ENCODE measurements around the gene PLEKHM2.
"Not testable (repeated sequence)": the region's sequence is repeated elsewhere in the genome, so short reads cannot be mapped to it uniquely, and the experiment has no call there.

Gene PLEKHM2

DNA sequence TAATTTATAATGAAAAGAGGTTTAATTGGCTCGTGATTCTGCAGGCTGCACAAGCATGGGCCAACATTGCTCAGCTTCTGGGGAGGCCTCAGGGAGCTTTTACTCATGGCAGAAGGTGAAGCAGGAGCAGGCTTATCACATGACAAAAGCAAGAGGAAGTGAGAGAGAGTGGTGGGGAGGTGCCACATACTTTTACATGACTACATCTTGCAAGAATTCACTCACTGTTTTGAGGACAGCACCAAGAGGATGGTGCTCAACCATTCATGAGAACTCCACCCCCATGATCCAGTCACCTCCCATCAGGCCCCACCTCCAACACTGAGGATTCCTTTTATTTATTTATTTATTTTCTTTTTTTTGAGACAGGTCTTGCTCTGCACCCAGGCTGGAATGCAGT lies 5.5 kb upstream of the PLEKHM2 start:
- peak; percentile 32 for DNase-seq

DNA sequence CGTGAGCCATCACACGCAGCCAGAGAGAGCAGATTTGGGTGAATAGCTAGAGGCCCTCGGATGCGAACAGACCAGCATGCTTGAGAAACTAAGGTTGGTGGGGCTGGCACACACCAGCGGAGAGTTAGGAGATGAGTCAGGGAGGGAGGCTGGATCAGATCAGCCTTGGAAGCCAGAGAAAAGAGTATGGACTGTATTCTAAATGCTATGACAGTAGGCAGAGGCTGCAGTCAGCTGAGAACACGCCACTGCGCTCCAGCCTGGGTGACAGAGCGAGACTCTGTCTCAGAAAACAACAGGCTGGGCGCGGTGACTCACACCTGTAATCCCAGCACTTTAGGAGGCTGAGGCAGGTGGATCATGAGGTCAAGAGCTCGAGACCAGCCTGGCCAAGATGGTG lies 4.0 kb upstream of the PLEKHM2 start:
- peak; percentile 5 for DNase-seq

DNA sequence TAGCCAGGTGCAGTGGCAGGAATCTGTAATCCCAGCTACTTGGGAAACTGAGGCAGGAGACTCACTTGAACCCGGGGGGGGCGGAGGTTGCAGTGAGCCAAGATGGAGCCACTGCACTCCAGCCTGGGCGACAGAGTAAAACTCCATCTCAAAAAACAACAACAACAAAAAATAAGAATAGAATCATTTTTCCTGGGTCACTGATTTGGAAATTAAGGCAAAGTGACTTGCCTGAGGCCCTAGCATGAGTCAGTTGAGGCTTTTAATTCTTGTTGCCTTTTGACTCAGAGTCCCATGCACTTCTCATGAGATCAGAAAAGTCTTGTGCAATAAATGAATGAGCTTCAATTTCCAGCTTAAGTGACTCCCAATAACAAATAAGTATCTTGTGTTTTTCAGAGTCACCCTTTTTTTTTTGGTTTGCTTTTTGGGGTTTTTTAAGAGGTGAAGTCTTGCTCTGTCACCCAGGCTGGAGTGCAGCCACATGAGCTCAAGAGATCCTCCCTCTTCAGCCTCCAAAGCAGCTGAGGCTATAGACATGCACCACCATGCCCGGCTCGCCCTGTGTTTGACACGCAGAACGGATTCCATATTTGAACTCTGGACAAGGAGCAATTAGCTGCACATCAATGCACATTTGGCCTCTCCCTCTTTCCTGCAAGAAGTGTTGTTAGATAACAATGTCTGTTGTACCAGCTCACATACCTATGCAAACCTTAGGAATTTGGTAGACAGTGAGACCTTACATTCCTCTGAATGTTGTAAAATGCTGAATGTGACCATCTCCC lies 3.4 kb upstream of the PLEKHM2 start:
- peak; percentile 72 for DNase-seq

DNA sequence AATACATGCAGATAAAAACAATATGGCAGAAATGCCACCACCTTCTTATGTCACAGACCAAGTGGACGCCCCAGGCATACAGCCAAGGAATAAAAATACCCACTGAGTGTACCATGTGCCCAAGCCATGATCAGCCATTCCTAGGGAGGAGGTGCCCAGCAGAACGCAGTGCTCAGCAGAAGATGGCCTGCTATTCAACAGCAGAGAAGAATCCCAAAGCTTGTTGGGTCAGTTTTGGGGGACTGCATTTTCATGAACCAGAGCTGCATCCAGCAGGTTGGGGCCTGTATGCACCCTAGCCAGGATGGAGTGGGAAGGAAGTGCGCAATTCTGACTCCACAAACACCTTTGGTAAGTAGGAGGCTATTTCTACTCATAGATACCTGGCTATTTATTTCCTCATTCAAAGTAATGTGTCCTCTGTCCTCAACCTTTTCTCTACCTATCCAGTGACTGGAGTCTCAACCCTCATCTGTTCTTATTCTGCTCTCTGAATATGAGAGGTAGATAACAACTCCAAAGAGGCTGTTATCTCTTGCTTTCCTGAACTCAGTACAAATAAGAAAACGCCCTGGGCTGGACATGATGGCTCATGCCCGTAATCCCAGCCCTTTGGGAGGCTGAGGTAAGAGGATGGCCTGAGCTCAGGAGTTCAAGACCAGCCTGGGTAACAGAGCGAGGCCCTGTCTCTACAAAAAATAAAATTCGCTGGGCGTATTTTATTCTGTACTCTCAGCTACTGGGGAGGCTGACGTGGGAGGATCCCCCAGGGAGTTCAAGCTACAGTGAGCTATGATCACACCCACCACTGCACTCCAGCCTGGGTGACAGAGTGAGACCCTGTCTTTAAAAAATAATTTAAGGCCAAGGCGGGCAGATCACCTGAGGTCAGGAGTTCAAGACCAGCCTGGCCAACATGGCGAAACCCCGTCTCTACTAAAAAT lies 2.5 kb upstream of the PLEKHM2 start:
- DNase-seq: no peak

DNA sequence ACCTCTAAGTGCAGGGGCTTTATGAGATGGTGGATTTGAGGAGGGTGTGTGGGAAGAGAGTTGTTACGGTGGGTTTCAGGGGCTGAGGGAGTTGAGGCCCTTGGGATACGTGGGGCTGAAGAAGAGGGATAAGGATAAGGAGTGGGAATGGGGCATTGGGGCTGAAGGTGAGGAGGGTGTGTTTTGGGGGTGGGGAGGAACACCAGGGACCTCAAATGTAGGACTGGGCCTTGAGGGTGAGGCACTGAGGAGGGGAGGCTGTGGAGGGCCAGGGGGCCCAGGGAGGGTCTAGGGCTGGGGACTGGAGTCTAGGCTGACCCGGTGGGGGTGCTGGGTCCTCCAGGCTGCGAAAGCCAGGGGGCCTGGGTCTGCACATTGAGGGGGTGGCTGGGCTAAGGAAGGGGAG lies 1.2 kb upstream of the PLEKHM2 start:
- no peak for DNase-seq

DNA sequence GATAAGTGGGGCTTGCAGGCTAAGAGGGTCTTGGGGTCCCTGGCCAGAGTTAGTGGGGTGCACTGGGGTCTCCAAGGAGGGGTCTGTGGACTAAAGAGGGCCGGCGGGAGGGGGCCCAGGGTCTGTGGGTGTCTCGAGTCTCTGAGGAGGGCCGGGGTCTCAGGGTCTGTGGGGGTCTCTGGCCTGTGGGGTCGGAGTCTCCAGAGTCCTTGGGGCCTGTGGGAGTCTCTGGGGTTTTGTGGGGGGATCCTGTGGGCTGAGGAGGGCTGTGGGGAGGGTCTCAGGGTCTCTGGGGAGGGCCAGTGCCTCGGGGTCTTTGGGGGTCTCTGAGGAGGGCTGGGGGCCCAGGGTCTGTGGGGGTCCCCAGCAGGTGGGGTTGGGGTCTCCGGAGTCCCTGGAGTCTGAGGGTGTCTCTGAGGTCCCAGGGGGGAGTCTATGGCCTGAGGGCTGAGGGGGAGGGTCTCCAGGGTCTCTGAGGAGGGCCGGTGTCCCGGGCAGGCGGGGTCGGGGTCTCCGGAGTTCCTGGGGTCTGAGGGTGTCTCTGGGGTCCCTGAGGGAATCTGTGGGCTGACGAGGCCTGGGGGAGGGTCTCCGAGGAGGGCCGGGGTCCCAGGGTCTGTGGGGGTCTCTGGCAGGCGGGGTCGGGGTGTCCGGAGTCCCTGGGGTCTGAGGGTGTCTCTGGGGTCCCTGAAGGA lies 628 bp upstream of the PLEKHM2 start:
- DNase-seq: no peak

DNA sequence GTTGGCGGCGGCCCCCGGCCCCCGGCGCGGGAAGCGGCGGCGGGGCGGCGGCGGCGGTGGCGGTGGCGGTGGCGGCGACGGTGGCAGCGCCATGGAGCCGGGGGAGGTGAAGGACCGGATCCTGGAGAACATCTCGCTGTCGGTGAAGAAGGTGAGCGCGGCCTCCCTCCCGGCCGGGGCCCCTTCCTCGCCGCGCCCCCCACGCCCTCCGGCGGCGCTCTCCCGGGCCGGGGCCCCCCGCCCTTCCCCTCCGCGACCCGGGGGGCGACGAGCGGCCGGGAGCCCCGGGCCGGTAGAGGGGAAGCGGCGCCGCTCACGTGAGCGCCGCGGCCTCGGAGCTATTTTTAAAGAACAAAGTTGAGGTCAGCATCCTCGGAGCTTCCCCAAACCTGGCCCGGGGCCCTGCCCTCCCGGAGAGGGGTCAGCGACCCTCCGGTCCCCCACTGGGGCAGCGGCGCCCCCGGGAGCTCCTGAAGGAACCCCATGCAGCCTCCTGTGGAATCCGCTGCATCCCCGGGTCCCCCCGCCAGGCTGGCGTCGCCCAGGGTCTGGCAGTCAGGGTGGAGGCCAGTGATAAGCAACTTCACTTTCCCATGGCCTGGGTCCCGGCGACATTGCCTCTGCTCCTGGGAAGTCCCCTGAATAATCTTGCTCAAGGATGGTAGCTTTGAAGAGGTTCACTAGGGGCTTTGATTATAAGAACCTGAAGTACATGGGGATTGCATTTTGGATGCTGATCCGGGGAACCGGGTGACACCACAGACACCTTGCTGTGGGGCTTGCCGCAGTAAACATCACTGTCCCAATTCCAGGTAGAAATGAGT lies 560 bp downstream of the PLEKHM2 start:
- peak; percentile 34 for DNase-seq

DNA sequence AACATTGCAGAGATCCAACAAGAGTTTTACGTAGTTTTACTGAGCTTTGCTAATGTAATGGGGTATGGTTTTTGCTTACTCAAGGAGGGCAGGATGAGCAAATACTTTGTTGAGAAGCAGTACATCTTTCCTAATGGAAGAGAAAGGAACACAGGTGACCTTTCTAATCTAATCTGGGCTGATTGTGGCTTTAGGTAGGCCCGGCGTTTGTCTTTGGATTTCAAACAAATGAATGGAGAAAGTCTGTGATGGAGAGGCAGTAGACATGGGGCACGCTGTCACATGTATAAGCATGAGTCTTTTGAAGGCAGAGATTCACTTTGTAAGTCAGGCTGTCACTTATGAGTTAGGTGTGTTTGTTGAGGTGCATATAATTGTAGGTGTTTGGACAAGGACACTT lies 1.7 kb downstream of the PLEKHM2 start:
- no peak for DNase-seq

DNA sequence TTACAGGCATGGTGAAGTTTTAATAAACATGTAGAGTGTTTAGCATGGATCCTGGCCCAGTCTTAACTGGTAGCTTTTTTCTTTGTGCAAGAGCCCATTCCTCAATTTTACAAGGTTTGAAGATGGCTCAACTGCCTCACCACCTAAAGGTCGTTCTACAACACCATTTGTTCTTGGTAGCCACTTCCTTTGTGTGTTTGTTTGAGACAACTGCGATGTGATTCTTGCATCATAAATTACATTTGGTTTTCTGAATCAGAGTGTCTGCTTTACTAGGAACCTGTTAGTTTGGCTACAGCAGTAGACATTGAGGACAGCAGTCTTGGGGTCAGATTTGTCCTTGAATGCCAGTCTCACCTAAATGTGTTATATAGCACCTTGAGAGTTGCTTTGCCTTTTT lies 3.3 kb downstream of the PLEKHM2 start:
- DNase-seq: no peak

DNA sequence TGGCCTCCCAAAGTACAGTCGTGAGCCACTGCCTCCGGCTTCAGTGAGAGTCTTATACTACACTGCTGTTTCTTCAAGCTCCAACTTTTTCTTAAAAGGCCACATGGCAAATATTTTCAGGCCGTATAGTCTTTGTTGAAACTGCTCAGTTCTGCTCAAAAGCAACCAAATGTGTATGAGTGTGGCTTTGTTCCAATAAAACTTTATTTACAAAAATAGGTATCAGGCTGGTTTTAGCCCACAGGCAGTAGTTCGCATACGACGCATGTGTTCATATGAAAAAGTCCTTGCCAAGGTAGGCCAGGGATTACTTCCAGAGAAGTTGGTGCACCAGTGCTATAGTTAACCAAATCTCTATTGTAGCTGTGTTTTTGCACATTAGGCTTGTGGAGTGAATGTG lies 6.2 kb downstream of the PLEKHM2 start:
- no peak for DNase-seq

DNA sequence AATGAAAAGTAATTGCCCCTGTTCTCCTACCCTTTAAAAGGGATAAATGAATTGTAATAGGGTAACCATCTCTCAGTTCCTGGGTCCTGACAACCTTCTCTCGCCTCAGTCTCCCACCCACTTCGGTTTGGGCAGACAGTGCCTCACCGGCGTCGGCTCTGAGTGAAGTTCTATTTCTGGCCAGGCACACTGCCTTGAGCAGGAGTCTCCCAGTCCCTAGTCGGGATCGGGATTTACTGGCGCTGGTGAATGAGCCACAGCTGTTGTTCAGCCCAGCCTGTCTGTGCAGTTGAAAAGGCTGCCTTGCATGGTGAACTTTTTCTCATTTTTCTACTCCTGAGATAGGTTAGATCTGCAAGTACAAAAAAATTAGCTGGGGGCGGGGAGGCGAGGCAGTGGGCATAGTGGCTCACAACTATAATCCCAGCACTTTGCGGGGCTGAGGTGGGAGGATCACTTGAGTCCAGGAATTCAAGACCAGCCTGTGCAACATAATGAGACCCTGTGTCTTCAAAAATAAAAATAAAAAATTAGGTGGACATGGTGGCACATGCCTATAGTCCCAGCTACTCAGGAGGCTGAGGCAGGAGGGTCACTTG lies 7.4 kb downstream of the PLEKHM2 start:
- DNase-seq: no peak

DNA sequence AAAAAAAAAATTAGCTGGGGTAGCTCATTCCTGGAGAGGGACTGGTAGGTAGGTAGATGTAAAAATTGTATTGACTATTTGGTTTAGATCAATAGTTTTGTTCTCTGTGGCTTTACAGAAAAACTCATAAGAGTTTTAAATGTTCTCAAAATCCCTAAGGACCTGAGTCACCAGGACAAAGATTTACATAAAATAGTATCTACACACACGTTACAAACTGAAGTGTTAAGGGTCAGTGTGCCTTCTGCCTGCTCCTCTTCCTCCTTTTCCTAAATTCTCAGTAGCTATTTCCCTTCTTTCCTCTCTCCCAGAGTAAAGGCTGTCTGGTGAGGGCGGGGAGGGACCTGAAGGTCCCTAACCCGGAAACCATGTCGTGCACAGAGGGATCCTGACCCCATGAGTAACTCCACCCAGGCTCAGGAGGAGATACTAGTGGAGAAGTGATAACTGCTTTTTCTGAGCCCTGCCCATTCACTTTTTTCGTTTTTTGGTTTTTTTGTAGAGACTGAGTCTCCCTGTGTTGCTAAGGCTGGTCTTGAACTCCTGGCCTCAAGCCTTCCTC lies 8.1 kb downstream of the PLEKHM2 start:
- DNase-seq: no peak

DNA sequence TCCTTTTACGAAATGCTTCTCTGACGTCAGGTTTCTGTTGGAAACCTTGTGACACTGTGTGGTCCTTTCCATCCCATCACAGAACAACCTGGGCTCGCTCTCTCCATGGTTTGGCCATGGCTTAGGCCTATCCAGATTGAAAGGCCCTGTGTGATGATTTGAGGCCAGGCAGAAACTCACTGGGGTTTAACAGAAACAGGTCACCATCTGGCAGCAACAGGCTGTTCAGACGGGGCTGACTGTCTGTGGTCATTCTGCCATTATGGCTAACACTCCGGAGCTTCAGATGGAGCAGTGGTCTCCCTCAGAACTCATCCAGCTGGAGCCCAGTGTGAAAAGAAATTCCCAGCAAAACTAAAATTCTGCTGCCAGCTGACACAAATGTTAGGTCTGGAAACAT lies 9.3 kb downstream of the PLEKHM2 start:
- no peak for DNase-seq

DNA sequence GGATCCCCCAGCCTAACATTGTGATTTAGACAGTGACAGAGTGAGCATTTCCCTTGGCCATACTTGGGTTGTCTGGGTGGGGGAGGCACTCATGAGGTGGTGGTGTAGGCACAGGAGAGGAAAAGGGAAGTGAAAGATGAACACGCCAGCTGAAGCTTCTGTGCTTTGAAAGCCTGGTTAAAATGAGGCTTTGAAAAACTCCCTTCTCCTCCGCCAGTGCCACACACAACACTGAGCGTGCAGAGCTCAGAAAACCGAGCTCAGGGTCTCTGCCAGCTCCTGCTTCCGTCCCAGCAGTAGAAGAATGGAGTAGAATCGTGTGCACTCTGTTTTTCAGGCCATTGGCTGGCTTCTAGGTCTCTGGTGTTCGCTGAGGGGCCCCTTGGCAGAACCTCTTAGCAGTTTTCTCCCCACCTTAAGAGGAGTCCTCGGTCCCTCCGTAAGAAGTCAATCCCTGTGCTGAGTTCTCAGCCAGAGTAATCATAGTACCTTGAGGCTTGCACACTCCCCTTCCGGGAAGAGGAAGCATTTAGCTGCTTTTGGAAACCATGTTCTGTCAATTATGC lies 12.9 kb downstream of the PLEKHM2 start:
- DNase-seq: peak; percentile 54

DNA sequence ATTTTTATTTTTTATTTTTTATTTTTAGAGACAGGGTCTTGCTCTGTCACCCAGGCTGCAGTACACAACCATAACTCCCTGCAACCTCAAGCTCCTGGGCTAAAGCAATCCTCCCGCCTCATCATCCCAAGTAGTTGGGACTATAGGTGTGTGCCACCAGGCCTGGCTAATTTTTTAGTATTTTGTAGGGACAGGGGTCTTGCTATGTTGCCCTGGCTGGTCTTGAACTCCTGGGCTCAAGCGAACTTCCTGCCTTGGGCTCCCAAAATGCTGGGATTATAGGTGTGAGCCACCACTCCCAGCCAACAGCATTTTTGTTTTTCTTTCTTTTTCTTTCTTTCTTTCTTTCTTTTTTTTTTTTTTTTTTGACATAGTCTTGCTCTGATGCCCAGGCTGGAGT lies 14.1 kb downstream of the PLEKHM2 start:
- no peak for DNase-seq

DNA sequence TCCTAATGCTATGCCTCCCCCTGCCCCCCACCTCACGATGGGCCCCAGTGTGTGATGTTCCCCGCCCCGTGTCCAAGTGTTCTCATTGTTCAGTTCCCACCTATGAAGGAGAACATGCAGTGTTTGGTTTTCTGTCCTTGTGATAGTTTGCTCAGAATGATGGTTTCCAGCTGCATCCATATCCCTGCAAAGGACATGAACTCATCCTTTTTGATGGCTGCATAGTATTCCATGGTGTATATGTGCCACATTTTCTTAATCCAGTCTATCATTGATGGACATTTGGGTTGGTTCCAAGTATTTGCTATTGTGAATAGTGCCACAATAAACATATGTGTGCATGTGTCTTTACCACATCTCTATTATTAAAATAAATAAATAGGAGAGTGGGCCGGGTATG lies 15.2 kb downstream of the PLEKHM2 start:
- not testable (repeated sequence) for DNase-seq

DNA sequence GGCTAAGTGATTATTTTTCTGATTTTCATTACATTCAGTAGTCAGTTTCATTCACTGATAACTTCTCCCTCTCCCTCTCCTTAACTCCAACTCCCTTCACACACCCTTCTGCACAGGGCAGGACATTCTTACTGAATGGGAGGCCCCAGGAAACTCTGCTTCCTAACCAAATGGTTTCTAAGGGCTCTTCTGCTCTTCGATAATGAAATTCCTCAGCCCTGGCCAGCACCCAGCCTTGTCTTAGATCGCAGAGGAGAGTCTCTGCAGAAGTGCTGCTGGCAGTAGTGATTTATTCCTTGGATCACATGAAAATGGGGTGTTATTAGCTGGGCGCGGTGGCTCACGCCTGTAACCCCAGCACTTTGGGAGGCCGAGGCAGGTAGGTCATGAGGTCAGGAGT lies 16.4 kb downstream of the PLEKHM2 start:
- no peak for DNase-seq

DNA sequence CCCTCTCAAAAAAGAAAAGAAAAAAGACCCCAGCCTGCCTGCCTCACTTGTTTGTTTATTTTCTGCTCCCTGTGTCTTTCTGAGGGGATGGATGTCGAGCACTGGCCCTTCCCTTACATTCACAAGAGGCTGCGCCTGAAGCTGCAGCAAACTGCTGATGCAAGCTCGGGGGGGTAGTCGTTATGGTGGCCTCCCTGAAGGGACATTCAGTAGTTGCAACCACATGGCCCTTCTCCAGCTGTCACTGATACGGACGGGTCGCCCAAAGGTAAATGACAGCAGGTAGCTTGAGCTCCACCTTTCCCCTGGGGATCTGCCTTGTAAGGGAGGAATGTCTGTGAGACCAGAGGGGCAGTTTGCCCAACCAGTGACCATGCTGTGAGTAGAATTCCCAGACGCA lies 17.7 kb downstream of the PLEKHM2 start:
- no peak for DNase-seq

DNA sequence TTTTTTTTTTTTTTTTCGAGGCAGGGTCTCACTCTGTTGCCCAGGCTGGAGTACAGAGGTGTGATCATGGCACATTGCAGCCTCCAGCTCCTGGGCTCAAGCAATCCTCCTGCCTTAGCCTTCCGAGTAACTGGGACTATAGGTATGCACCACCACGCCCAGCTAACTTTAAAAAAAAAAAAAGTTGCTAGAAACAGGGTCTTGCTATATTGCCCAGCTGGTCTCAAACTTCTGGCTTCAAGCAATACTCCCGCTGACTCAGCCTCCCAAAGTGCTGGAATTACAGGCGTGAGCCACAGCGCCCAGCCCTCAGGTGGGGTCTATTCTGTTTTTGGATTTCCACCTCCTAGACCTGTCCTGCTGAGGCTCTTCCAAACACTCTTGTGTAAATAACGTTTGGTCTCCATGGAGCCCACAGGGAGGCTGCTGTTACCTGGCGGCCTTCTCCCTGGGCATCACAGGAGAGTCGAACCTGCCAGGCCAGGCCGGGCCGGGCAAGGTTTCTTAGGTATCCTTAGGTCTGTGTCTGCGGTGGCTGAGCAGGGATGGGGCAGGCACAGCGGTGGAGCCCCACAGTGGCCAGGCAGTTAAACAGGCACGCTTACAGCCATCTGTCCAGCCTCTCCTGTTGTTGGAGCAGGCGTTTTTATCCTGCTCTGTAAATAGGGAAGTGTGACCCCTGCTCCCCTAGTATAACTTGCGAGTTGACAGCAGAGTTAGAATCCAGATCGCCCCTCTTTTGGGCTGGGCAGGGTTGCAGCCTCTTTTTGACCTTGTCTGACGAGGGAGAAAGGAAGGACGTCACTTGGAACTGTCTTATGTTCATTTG lies 18.8 kb downstream of the PLEKHM2 start:
- no peak for DNase-seq

DNA sequence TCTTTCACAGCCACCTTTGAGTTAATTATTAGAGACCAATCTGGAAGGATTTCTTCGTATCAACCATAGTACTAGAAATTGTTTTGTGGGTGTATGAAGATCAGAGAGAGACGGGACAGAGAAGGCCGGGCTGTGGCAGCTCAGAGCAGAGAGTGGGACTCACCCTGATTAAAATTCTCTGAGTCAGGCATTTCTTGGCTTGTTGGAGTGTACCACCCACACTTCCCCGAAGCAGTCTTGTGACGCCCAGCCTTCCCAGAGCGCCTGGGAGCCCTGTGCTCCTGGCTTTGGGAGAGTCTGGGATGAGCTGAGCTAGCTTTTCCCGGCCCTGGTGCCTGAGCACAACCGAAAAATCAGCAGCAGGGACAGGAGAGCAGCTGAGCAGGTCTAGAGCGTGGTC lies 19.4 kb downstream of the PLEKHM2 start:
- no peak for DNase-seq
